AG04449 (cell line): ENCODE measurements around the gene CCDC167.

Experiments used
- CTCF ChIA-PET: fragments of 350-600 bp; formaldehyde crosslinking; extraction: SDS; loops from one replicate; lab custom pipeline; 2021; ENCODE audit warnings: antibody characterized with exemption; lab: Yijun Ruan, JAX
- POLR2A ChIA-PET: fragments of 400-600, 350-600 bp; formaldehyde crosslinking; extraction: SDS; loops from one replicate; lab custom pipeline; 2020; ENCODE audit warnings: antibody characterized with exemption, inconsistent platforms; lab: Yijun Ruan, JAX
- DNase-seq: peaks from one replicate; pipeline ENCODE4 v3.0.0-alpha.2; 2010; ENCODE audit warnings: low read depth, low spot score
- H3K4me3 ChIP-seq: 2 replicates; pipeline ENCODE4 v1.5.1; 2011; ENCODE audit warnings: low read depth, mild to moderate bottlenecking, control low read depth, low read length
- CTCF ChIP-seq: IDR thresholded peaks from one replicate; pipeline ENCODE4 v1.5.1; 2011; ENCODE audit warnings: mild to moderate bottlenecking, moderate library complexity, low read length, control low read depth, inconsistent platforms; ENCODE audit not compliant: insufficient read depth; ENCODE audit errors: missing control alignments

CCDC167 gene

GRCh38 chr6:37477656-37478435, 21.8 kb downstream of the CCDC167 start:
- TF ChIP-seq CTCF: no peak
- ChIA-PET CTCF (interaction anchor here (0.9 to 1.9 kb wide), 3 partner anchors 10 to 215 kb away, joined by 3 to 9 read pairs (median 3); no protein-coding TSS in a partner anchor), POLR2A (no interaction called here)
- DNase-seq: no peak
- no peak overlapping the region for H3K4me3 ChIP-seq

- CTCF ChIA-PET: interaction anchor here (0.9 to 1.1 kb wide), 2 partner anchors 9 to 215 kb away, joined by 3 read pairs; no protein-coding TSS in a partner anchor
- no peak for DNase-seq
- no peak for TF ChIP-seq CTCF
- POLR2A ChIA-PET: interaction anchor here (0.6 kb wide), 1 partner anchor 157 kb away, joined by 3 read pairs; no protein-coding TSS in a partner anchor
- no peak overlapping the region for H3K4me3 ChIP-seq
Measured at GRCh38 chr6:37477191-37477590, 22.5 kb downstream of the CCDC167 start.

GRCh38 chr6:37474316-37474715, 25.4 kb downstream of the CCDC167 start:
- no peak for TF ChIP-seq CTCF
- POLR2A ChIA-PET: no interaction called here
- CTCF ChIA-PET: interaction anchor here (3.0 kb wide), 1 partner anchor 11 kb away, joined by 10 read pairs; no protein-coding TSS in a partner anchor
- DNase-seq: no peak
- no peak overlapping the region for H3K4me3 ChIP-seq

GRCh38 chr6:37473364-37474095, 26.2 kb downstream of the CCDC167 start:
- no peak overlapping the region for H3K4me3 ChIP-seq
- POLR2A ChIA-PET: no interaction called here
- no peak for TF ChIP-seq CTCF
- CTCF ChIA-PET: interaction anchor here (0.6 to 3.0 kb wide), 2 partner anchors 12 to 231 kb away, joined by 3 to 10 read pairs; no protein-coding TSS in a partner anchor
- no peak for DNase-seq

- no peak overlapping the region for H3K4me3 ChIP-seq
- no peak for TF ChIP-seq CTCF
- POLR2A ChIA-PET: no interaction called here
- DNase-seq: no peak
- CTCF ChIA-PET: interaction anchor here (0.8 to 1.2 kb wide), 3 partner anchors 10 to 94 kb away, joined by 3 read pairs; no protein-coding TSS in a partner anchor
Measured at GRCh38 chr6:37467718-37468117, 32.0 kb downstream of the CCDC167 start.

GRCh38 chr6:37463110-37463509, 36.6 kb downstream of the CCDC167 start:
- POLR2A ChIA-PET: no interaction called here
- DNase-seq: no peak

More at GRCh38 chr6:37463110-37463509, 36.6 kb downstream of the CCDC167 start:
- no peak overlapping the region for H3K4me3 ChIP-seq
- CTCF ChIA-PET: no interaction called here
- TF ChIP-seq CTCF: no peak
